Fibroblast of pulmonary artery (primary cell): Measurements from ENCODE around the gene PCYT1A.
"Not testable (repeated sequence)": the region's sequence is repeated elsewhere in the genome, so short reads cannot be mapped to it uniquely, and the experiment has no call there.

Experiments
- DNase-seq: peaks from one replicate; pipeline ENCODE4 v3.0.0-alpha.2; 2010; ENCODE audit warnings: low read depth
- H3K4me3 ChIP-seq: replicated peaks from 2 replicates; pipeline ENCODE4 v1.5.1; 2011; ENCODE audit warnings: low read depth, mild to moderate bottlenecking, control low read depth, low read length, moderate library complexity
- TF ChIP-seq, protein P1 (sequence below): IDR thresholded peaks from 2 replicates; pipeline ENCODE4 v1.5.1; 2011; ENCODE audit warnings: mild to moderate bottlenecking, control low read depth, low read length, inconsistent platforms; ENCODE audit errors: missing control alignments

The PCYT1A gene

DNA sequence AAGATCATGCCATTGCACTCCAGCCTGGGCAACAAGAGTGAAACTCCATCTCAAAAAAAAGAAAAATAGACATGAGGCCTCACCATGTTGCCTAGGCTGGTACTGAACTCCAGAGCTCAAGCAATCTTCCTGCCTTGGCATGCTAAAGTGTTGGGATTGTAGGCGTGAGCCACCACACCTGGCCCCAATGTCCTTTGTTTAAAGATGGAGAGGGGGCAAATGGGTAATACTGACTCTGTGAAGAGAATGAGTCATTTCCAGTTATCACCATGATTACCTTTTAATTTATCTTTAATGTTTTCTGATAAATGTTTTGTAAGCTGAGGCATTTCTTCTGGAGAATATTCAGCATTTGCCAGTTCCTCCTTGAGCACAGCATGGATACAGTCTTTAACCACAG, 28.3 kb upstream of the PCYT1A start:
- TF ChIP-seq, protein P1, sequence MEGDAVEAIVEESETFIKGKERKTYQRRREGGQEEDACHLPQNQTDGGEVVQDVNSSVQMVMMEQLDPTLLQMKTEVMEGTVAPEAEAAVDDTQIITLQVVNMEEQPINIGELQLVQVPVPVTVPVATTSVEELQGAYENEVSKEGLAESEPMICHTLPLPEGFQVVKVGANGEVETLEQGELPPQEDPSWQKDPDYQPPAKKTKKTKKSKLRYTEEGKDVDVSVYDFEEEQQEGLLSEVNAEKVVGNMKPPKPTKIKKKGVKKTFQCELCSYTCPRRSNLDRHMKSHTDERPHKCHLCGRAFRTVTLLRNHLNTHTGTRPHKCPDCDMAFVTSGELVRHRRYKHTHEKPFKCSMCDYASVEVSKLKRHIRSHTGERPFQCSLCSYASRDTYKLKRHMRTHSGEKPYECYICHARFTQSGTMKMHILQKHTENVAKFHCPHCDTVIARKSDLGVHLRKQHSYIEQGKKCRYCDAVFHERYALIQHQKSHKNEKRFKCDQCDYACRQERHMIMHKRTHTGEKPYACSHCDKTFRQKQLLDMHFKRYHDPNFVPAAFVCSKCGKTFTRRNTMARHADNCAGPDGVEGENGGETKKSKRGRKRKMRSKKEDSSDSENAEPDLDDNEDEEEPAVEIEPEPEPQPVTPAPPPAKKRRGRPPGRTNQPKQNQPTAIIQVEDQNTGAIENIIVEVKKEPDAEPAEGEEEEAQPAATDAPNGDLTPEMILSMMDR, result no peak
- DNase-seq, result no peak
- H3K4me3 ChIP-seq, result no peak overlapping the region

DNA sequence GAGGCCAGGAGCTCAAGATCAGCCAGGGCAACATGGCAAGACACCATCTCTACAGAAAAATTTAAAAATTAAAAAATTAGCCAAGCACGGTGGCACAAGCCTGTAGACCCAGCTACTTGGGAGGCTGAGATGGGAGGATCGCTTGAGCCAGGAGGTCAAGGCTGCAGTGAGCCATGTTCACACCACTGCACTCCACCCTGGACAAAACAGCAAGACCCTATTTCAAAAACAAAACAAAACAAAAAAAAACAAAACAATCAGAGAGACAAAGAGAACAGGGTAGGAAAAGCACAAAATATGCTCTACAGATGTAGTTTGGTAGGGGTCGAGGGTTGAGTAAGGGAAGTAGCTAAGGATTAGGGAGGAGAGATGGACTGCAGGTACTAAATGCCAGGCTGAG, 27.1 kb upstream of the PCYT1A start:
- no peak for DNase-seq
- TF ChIP-seq, protein P1, result no peak
- no peak overlapping the region for H3K4me3 ChIP-seq

DNA sequence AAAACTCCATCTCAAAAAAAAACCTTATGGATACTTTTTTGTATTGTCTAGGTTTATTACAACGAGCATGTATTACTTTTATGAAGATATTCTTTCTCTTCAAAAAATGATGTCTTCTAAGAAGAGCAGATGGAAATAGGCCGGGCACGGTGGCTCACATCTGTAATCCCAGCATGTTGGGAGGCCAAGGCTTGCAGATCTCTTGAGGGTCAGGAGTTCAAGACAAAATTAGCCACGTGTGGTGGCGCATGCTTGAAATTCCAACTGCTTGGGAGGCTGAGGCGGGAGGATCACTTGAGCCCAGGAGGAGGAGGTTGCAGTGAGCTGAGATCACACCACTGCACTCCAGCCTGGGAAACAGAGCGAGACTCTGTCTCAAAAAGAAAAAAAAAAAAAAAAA, 26.6 kb upstream of the PCYT1A start:
- DNase-seq, H3K4me3 ChIP-seq: not testable (repeated sequence)

DNA sequence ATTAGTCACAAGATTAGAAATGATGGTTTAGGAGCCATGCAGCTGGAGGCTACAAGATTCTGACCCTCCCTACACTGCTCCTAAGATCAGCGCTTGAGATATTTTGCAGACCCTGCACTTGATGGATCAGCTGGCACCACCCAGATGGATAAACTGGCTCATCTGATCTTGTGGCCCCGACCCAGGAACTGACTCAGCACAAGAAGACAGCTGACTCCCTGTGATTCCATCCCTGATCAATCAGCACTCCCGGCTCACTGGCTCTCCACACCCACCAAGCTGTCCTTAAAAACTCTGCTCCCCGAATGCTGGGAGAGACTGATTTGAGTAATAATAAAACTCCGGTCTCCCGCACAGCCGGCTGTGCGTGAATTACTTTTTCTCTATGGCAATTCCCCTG, 15.4 kb upstream of the PCYT1A start:
- H3K4me3 ChIP-seq, DNase-seq: not testable (repeated sequence)

DNA sequence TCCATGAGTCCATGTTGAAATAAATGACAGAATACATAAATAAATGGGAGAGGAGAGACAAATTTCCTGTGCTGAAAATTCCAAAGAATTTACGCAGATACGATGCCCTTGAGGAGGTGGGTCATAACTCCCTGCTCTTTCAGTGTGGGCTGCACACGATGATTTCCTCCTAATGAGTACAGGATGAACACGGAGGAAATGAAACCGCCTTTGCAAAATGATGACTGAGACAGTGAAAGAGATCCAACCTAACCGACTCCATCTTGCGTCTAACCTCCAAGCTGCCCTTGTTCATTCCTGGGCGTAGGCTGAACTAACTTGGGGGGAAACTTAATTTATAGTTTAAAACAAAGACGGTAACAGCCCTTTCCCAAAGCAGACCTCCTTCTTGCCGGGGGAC, 15.0 kb upstream of the PCYT1A start:
- not testable (repeated sequence) for DNase-seq, H3K4me3 ChIP-seq

DNA sequence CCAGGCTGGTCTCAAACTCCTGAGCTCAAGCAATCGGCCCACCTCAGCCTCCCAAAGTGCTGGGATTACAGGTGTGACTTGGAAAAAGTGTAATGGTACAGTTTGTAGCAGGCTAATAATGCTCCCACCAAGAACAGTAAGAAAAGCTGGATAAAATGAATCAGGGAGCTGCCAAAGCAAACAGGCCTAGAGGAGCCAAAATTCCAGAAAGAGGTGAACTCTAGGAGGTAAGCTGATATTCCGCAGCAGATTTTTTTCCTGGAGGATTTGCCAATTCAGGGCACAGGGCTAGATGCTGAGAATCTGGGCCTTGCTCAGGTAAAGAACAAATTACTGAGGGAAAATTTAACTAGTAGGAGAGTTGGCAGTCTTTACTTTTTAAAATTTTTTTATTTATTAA, 11.0 kb upstream of the PCYT1A start:
- no peak overlapping the region for H3K4me3 ChIP-seq
- no peak for DNase-seq
- TF ChIP-seq, protein P1, result no peak

DNA sequence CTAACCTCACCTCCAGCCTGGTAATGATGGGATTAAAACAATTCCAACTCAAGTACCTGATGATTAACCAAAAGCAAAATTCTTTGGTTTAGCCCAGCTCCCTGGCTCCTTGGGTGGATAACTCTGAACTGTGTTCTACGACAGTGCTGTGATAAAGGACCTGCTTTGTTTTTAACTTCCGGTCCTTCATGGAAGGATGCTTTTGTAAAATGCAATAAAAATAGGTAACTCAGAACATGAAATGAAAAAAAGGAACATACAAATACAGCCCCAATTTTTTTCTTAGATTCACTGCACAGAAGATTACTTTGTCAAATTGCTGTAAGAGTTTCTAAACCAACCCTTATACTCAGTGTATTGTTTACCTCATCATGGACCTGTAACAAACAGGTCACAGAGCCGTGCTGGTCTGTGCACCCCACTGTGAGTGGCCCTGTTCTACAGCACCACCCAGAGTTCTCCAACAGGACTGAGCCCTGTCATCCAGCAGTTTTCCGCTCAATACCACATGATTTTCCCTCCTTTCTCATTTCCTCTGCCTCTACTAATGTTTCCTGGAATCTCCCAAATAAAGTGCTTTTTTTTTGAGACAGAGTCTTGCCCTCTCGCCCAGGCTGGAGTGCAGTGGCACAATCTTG, 4.9 kb upstream of the PCYT1A start:
- DNase-seq, result no peak
- TF ChIP-seq, protein P1, result no peak
- no peak overlapping the region for H3K4me3 ChIP-seq

DNA sequence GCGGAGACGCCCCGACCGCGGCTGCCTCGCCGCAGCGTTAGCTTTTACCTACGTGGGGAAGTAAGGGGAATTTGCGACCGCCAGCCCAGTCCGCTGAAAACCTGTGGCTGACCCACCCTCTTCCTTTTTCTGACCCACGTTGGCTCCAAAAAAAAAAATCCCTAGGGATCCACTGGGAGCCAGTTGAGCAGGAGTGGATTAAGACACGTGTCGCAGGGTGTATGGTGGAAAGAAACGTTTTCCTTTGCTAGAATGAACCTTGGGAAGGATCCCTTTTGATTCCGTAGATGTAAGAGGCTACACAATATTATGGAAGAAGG, 575 bp upstream of the PCYT1A start:
- DNase-seq, result peak; percentile 55
- TF ChIP-seq, protein P1, result no peak
- peak overlapping the region; percentile 100 for H3K4me3 ChIP-seq

DNA sequence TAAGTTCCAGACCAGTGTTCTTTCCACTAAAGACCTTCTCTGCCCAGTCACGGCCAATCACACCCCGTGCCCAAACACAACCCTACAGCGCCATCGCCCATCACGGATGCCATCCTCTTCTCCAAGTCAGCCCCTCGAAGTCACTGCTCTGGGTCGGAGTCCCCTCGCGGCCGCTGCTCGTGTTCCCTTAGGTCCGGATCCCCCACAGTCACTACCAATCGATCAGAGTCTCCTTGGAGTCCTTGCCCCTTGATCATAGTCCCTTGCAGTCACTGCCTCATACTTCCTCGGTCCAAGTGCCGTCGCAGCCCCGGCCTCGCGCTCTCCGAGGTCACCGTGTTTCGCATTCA, 461 bp downstream of the PCYT1A start:
- TF ChIP-seq, protein P1, result no peak
- peak; percentile 18 for DNase-seq
- H3K4me3 ChIP-seq, result peak overlapping the region; percentile 100
